Naive B cell (primary cell): ENCODE data around the gene TENM4. TPM values are rescaled to one million over a fixed set of nuclear protein-coding genes. Genes with fewer than 3 reads are reported as not detected.

ENCODE experiments used
- ATAC-seq, 2 donors: fragments of 150-1000 bp; cut with Tn5 transposase; 2 replicates each; pipeline ENCODE4 v1.10.0; 2021; ENCODE audit warnings: low read depth in 2 of 2, mild to moderate bottlenecking in 2 of 2, moderate library complexity in 2 of 2
- DNase-seq: peaks from one replicate; pipeline ENCODE4 v3.0.0; 2022
- H3K27ac Mint-ChIP-seq, 6 donors: one replicate each; pipeline ENCODE4 v1.8.0; 2020 to 2022; ENCODE audit warnings: mild to moderate bottlenecking in 6 of 6, mixed read lengths in 6 of 6, moderate library complexity in 5 of 6, inconsistent platforms in 2 of 6
- H3K27me3 Mint-ChIP-seq, 3 donors: one replicate each; pipeline ENCODE4 v1.8.0; 2021 to 2022; ENCODE audit warnings: mixed read lengths in 3 of 3, mild to moderate bottlenecking in 1 of 3
- H3K36me3 Mint-ChIP-seq, 2 donors: one replicate each; pipeline ENCODE4 v1.8.0; 2020 to 2022; ENCODE audit warnings: mixed read lengths in 2 of 2, inconsistent platforms in 1 of 2, mild to moderate bottlenecking in 1 of 2
- H3K4me1 Mint-ChIP-seq, 3 donors: one replicate each; pipeline ENCODE4 v1.8.0; 2020 to 2022; ENCODE audit warnings: mixed read lengths in 3 of 3, inconsistent platforms in 1 of 3, mild to moderate bottlenecking in 1 of 3, moderate library complexity in 1 of 3
- H3K4me3 Mint-ChIP-seq, 8 donors: one replicate each; pipeline ENCODE4 v1.8.0; 2020 to 2022; ENCODE audit warnings: mild to moderate bottlenecking in 8 of 8, mixed read lengths in 8 of 8, moderate library complexity in 8 of 8, inconsistent platforms in 2 of 8
- H3K9me3 Mint-ChIP-seq, 7 donors: one replicate each; pipeline ENCODE4 v1.8.0; 2020 to 2022; ENCODE audit warnings: mixed read lengths in 7 of 7, mild to moderate bottlenecking in 5 of 7, inconsistent platforms in 2 of 7, moderate library complexity in 1 of 7
- polyA plus RNA-seq, 6 donors: library from polyadenylated mRNA; unstranded; fragments of 300-500 nt; fragmentation: Illumina TruSeq; gene quantifications; one replicate each; pipeline ENCODE4 v1.2.3, GENCODE V29; 2021; ENCODE audit warnings: low read depth in 6 of 6

Gene TENM4
- 1 to 10 TPM in 1 of 6 donors, not detected in 5; 3.8 TPM for polyA plus RNA-seq

GRCh38 chr11:79440571-79441460 lies at the start of gene TENM4:
TSS of gene TENM4 (minus strand) at chr11:79441030. CDS start at chr11:79069944, 371,086 bp downstream.
- DNase-seq (peak; percentile 68), ATAC-seq (peak; percentile 70 to 74)
- peaks cover 29 to 46% (median 35%) of the 10 kb centered on the region in 3 donors for H3K4me1 Mint-ChIP-seq
- H3K4me3 Mint-ChIP-seq: peak within 1 kb of the TSS; percentile 84 to 97 (median 89)
- peaks cover 0 to 11% of the 10 kb centered on the region in 2 donors for H3K36me3 Mint-ChIP-seq
- H3K27ac Mint-ChIP-seq: peak within 1 kb of the TSS; percentile 53 to 97 (median 90)
- H3K27me3 Mint-ChIP-seq: peaks cover 45 to 68% (median 50%) of the 10 kb centered on the region in 3 donors
- H3K9me3 Mint-ChIP-seq: peaks cover 0 to 22% (median 7%) of the 10 kb centered on the region in 7 donors

- H3K36me3 Mint-ChIP-seq: no peaks in the 10 kb centered on the region
- peaks cover 0 to 3% (median 2%) of the 10 kb centered on the region in 3 donors for H3K4me1 Mint-ChIP-seq
- H3K27ac Mint-ChIP-seq: no peak overlapping the region
- ATAC-seq: no peak
- peaks cover 0 to 3% (median 0%) of the 10 kb centered on the region in 7 donors for H3K9me3 Mint-ChIP-seq
- H3K4me3 Mint-ChIP-seq: no peak overlapping the region
- no peak for DNase-seq
- peaks cover 10 to 14% (median 13%) of the 10 kb centered on the region in 3 donors for H3K27me3 Mint-ChIP-seq
Measured at GRCh38 chr11:79488286-79488685, 47.5 kb upstream of the TENM4 start.

GRCh38 chr11:79487412-79487811 lies 46.6 kb upstream of the TENM4 start:
- ATAC-seq: no peak

GRCh38 chr11:79486242-79486984 lies 45.6 kb upstream of the TENM4 start:
- Mint-ChIP-seq H3K9me3 (peaks cover 0 to 3% (median 0%) of the 10 kb centered on the region in 7 donors), H3K36me3 (no peaks in the 10 kb centered on the region), H3K4me1 (peaks cover 0 to 21% (median 10%) of the 10 kb centered on the region in 3 donors), H3K27me3 (peaks cover 0 to 9% (median 5%) of the 10 kb centered on the region in 3 donors), H3K4me3 (no peak overlapping the region), H3K27ac (no peak overlapping the region)
- ATAC-seq (no peak), DNase-seq (no peak)

More at GRCh38 chr11:79487412-79487811, 46.6 kb upstream of the TENM4 start:
- DNase-seq: no peak
- Mint-ChIP-seq H3K4me1 (peaks cover 0 to 11% (median 5%) of the 10 kb centered on the region in 3 donors), H3K9me3 (peaks cover 0 to 3% (median 0%) of the 10 kb centered on the region in 7 donors), H3K4me3 (no peak overlapping the region), H3K27me3 (peaks cover 5 to 14% (median 9%) of the 10 kb centered on the region in 3 donors), H3K27ac (no peak overlapping the region), H3K36me3 (no peaks in the 10 kb centered on the region)

GRCh38 chr11:79485694-79486093 lies 44.9 kb upstream of the TENM4 start:
- DNase-seq (no peak), ATAC-seq (no peak)
- H3K27me3 Mint-ChIP-seq: peaks cover 0 to 9% (median 5%) of the 10 kb centered on the region in 3 donors
- no peaks in the 10 kb centered on the region for H3K36me3 Mint-ChIP-seq
- no peak overlapping the region for H3K4me3 Mint-ChIP-seq
- peaks cover 0 to 3% (median 0%) of the 10 kb centered on the region in 7 donors for H3K9me3 Mint-ChIP-seq
- peaks cover 0 to 23% (median 10%) of the 10 kb centered on the region in 3 donors for H3K4me1 Mint-ChIP-seq
- H3K27ac Mint-ChIP-seq: no peak overlapping the region

- Mint-ChIP-seq H3K27me3 (peaks cover 0 to 7% (median 4%) of the 10 kb centered on the region in 3 donors), H3K36me3 (no peaks in the 10 kb centered on the region)
Measured at GRCh38 chr11:79484872-79485271, 44.0 kb upstream of the TENM4 start.

GRCh38 chr11:79482800-79483199 lies 42.0 kb upstream of the TENM4 start:
- DNase-seq (peak; percentile 20), ATAC-seq (peak; percentile 54 to 85)
- H3K4me1 Mint-ChIP-seq: peaks cover 0 to 23% (median 10%) of the 10 kb centered on the region in 3 donors
- peaks cover 0 to 6% (median 2%) of the 10 kb centered on the region in 7 donors for H3K9me3 Mint-ChIP-seq
- peaks cover 0 to 10% (median 9%) of the 10 kb centered on the region in 3 donors for H3K27me3 Mint-ChIP-seq
- peak overlapping the region in 1 of 8 donors; percentile 5 for H3K4me3 Mint-ChIP-seq
- H3K27ac Mint-ChIP-seq: peak overlapping the region in 3 of 6 donors; percentile 59 to 69 (median 67)
- no peaks in the 10 kb centered on the region for H3K36me3 Mint-ChIP-seq

More at GRCh38 chr11:79484872-79485271, 44.0 kb upstream of the TENM4 start:
- no peak overlapping the region for H3K4me3 Mint-ChIP-seq
- no peak overlapping the region for H3K27ac Mint-ChIP-seq
- H3K9me3 Mint-ChIP-seq: peaks cover 0 to 5% (median 0%) of the 10 kb centered on the region in 7 donors
- H3K4me1 Mint-ChIP-seq: peaks cover 0 to 23% (median 10%) of the 10 kb centered on the region in 3 donors
- ATAC-seq: no peak
- no peak for DNase-seq

- peak overlapping the region in 1 of 8 donors; percentile 30 for H3K4me3 Mint-ChIP-seq
- no peaks in the 10 kb centered on the region for H3K36me3 Mint-ChIP-seq
- DNase-seq: no peak
- peak overlapping the region in 2 of 6 donors; percentile 32 to 39 for H3K27ac Mint-ChIP-seq
- peaks cover 0 to 23% (median 10%) of the 10 kb centered on the region in 3 donors for H3K4me1 Mint-ChIP-seq
- peaks cover 0 to 16% (median 9%) of the 10 kb centered on the region in 3 donors for H3K27me3 Mint-ChIP-seq
- peak in 1 of 2 donors; percentile 65 for ATAC-seq
- peaks cover 0 to 6% (median 2%) of the 10 kb centered on the region in 7 donors for H3K9me3 Mint-ChIP-seq
Measured at GRCh38 chr11:79481795-79482194, 41.0 kb upstream of the TENM4 start.

- no peak for ATAC-seq
- H3K4me3 Mint-ChIP-seq: no peak overlapping the region
- DNase-seq: no peak
- H3K9me3 Mint-ChIP-seq: peaks cover 0 to 9% (median 2%) of the 10 kb centered on the region in 7 donors
- H3K27me3 Mint-ChIP-seq: peaks cover 0 to 16% (median 9%) of the 10 kb centered on the region in 3 donors
- no peaks in the 10 kb centered on the region for H3K36me3 Mint-ChIP-seq
- peaks cover 0 to 23% (median 10%) of the 10 kb centered on the region in 3 donors for H3K4me1 Mint-ChIP-seq
- no peak overlapping the region for H3K27ac Mint-ChIP-seq
Measured at GRCh38 chr11:79480864-79481263, 40.0 kb upstream of the TENM4 start.

- H3K27ac Mint-ChIP-seq: no peak overlapping the region
- no peaks in the 10 kb centered on the region for H3K36me3 Mint-ChIP-seq
- no peak for DNase-seq
- H3K4me3 Mint-ChIP-seq: no peak overlapping the region
- peaks cover 5 to 44% (median 32%) of the 10 kb centered on the region in 3 donors for H3K27me3 Mint-ChIP-seq
- peaks cover 0 to 12% (median 0%) of the 10 kb centered on the region in 7 donors for H3K9me3 Mint-ChIP-seq
- no peak for ATAC-seq
- H3K4me1 Mint-ChIP-seq: no peaks in the 10 kb centered on the region
Measured at GRCh38 chr11:79472819-79473529, 32.1 kb upstream of the TENM4 start.

GRCh38 chr11:79471071-79471844 lies 30.4 kb upstream of the TENM4 start:
- peak overlapping the region in 1 of 8 donors; percentile 12 for H3K4me3 Mint-ChIP-seq
- no peak overlapping the region for H3K27ac Mint-ChIP-seq
- H3K9me3 Mint-ChIP-seq: peaks cover 0 to 12% (median 0%) of the 10 kb centered on the region in 7 donors
- no peaks in the 10 kb centered on the region for H3K4me1 Mint-ChIP-seq
- no peaks in the 10 kb centered on the region for H3K36me3 Mint-ChIP-seq
- H3K27me3 Mint-ChIP-seq: peaks cover 10 to 39% (median 32%) of the 10 kb centered on the region in 3 donors
- DNase-seq (no peak), ATAC-seq (no peak)

GRCh38 chr11:79470161-79470560 lies 29.3 kb upstream of the TENM4 start:
- DNase-seq (no peak), ATAC-seq (no peak)
- H3K9me3 Mint-ChIP-seq: peaks cover 0 to 8% (median 0%) of the 10 kb centered on the region in 7 donors
- peaks cover 10 to 39% (median 32%) of the 10 kb centered on the region in 3 donors for H3K27me3 Mint-ChIP-seq
- H3K36me3 Mint-ChIP-seq: no peaks in the 10 kb centered on the region
- no peaks in the 10 kb centered on the region for H3K4me1 Mint-ChIP-seq
- H3K27ac Mint-ChIP-seq: no peak overlapping the region
- no peak overlapping the region for H3K4me3 Mint-ChIP-seq
